NCI-H524 treated with DMSO at 0.1 percent for 48 hours (cell line): Measurements from ENCODE around the gene PLAC1.

Source experiments
- DNase-seq: peaks from one replicate; lab custom pipeline; 2025; lab: John Stamatoyannopoulos, UW

The PLAC1 gene

GRCh38 chrX:134588806-134589205 is 69.5 kb downstream of the PLAC1 start:
- DNase-seq, result no peak

GRCh38 chrX:134580907-134581306 is 77.4 kb downstream of the PLAC1 start:
- DNase-seq, result no peak

- DNase-seq, result no peak
These were observed 84.6 kb downstream of the PLAC1 start for GRCh38 chrX:134573683-134574035.

- no peak for DNase-seq
These were observed 85.2 kb downstream of the PLAC1 start for GRCh38 chrX:134572816-134573682.

- no peak for DNase-seq
These were observed 86.5 kb downstream of the PLAC1 start for GRCh38 chrX:134571796-134572195.

- no peak for DNase-seq
These were observed 87.4 kb downstream of the PLAC1 start for GRCh38 chrX:134570899-134571298.

GRCh38 chrX:134570509-134570846 is 87.8 kb downstream of the PLAC1 start:
- no peak for DNase-seq

GRCh38 chrX:134569306-134569705 is 89.0 kb downstream of the PLAC1 start:
- DNase-seq, result no peak

- no peak for DNase-seq
These were observed 89.8 kb downstream of the PLAC1 start for GRCh38 chrX:134568285-134569016.

- DNase-seq, result no peak
These were observed 91.8 kb downstream of the PLAC1 start for GRCh38 chrX:134566506-134566905.

GRCh38 chrX:134562002-134562401 is 96.3 kb downstream of the PLAC1 start:
- DNase-seq, result no peak

GRCh38 chrX:134558133-134558532 is 100.1 kb downstream of the PLAC1 start:
- DNase-seq, result no peak

- no peak for DNase-seq
These were observed 104.0 kb downstream of the PLAC1 start for GRCh38 chrX:134554291-134554690.

- DNase-seq, result no peak
These were observed 105.9 kb downstream of the PLAC1 start for GRCh38 chrX:134552351-134552750.

- DNase-seq, result no peak
These were observed 106.8 kb downstream of the PLAC1 start for GRCh38 chrX:134551376-134552048.

GRCh38 chrX:134548257-134549201 is 109.7 kb downstream of the PLAC1 start:
- DNase-seq, result no peak

- DNase-seq, result no peak
These were observed 111.1 kb downstream of the PLAC1 start for GRCh38 chrX:134547047-134547679.

- DNase-seq, result no peak
These were observed 112.1 kb downstream of the PLAC1 start for GRCh38 chrX:134546187-134546586.

GRCh38 chrX:134545510-134545909 is 112.8 kb downstream of the PLAC1 start:
- DNase-seq, result no peak

GRCh38 chrX:134544513-134545151 is 113.6 kb downstream of the PLAC1 start:
- no peak for DNase-seq

GRCh38 chrX:134544135-134544512 is 114.1 kb downstream of the PLAC1 start:
- no peak for DNase-seq
